GM12878 (cell line): ENCODE results near the gene DLG2. TPM values are rescaled to one million over a fixed set of nuclear protein-coding genes. Genes with fewer than 3 reads are reported as not detected.

ENCODE experiments used
- ATAC-seq: fragments of 200-7000 bp; cut with Tn5 transposase; 3 replicates; pipeline ENCODE4 v1.9.1; 2020; ENCODE audit warnings: mild to moderate bottlenecking, moderate library complexity
- BruUV-seq: library from RNA; stranded (reverse); fragments of 400-500 nt; replicated peaks from 2 replicates; lab custom pipeline; 2021; lab: Mats Ljungman, UMichigan
- CTCF ChIA-PET: fragments of 300-600 bp; sonication (Branson Sonifier 250); formaldehyde crosslinking; extraction: SDS; loops from one replicate; lab custom pipeline; 2021; ENCODE audit warnings: inconsistent platforms; lab: Yijun Ruan, JAX
- POLR2A ChIA-PET: fragments of 350-600 bp; formaldehyde crosslinking; extraction: SDS; loops from one replicate; lab custom pipeline; 2021; ENCODE audit warnings: inconsistent platforms; lab: Charles Lee
- RAD21 ChIA-PET: fragments of 300-600 bp; sonication (Branson Sonifier 250); formaldehyde crosslinking; loops from one replicate; lab custom pipeline; 2023; ENCODE audit warnings: antibody characterized with exemption; ENCODE audit not compliant: unreplicated experiment; lab: Charles Lee
- SMC1A ChIA-PET: fragments of 300-600 bp; sonication (Branson Sonifier 250); formaldehyde crosslinking; loops from one replicate; lab custom pipeline; 2023; ENCODE audit not compliant: unreplicated experiment, uncharacterized antibody; lab: Charles Lee
- DNase-seq: peaks from one replicate; pipeline ENCODE4 v3.0.0-alpha.2; 2011; ENCODE audit warnings: low read depth, low spot score
- FAIRE-seq: peaks from 3 replicates; lab custom pipeline; 2011; peaks lifted over from hg19 to GRCh38; lab: Jason Lieb, UNC
- H2AFZ ChIP-seq: 2 replicates; pipeline ENCODE4 v1.6.0; 2011; ENCODE audit warnings: low read depth, low read length, control low read depth; ENCODE audit not compliant: control insufficient read depth
- H3K27ac ChIP-seq: 2 replicates; pipeline ENCODE4 v1.5.1; 2011; ENCODE audit warnings: control low read depth; ENCODE audit not compliant: control insufficient read depth, insufficient read depth
- H3K27me3 ChIP-seq, 2 experiments: replicated peaks in 1 of 2; 2 replicates each; pipeline versions ENCODE4 v1.6.0 to v1.6.1; 2011; ENCODE audit warnings: low read length in 1 of 2; ENCODE audit not compliant: control insufficient read depth in 2 of 2, insufficient read depth in 2 of 2
- H3K36me3 ChIP-seq, 2 experiments: 2 replicates each; pipeline ENCODE4 v1.5.1; 2011; ENCODE audit warnings: low read length in 1 of 2; ENCODE audit not compliant: control insufficient read depth in 2 of 2, insufficient read depth in 2 of 2
- H3K4me1 ChIP-seq: 2 replicates; pipeline ENCODE4 v1.6.1; 2011; ENCODE audit warnings: mild to moderate bottlenecking, low read length, moderate library complexity, mixed read lengths; ENCODE audit not compliant: control insufficient read depth, insufficient read depth
- H3K4me2 ChIP-seq: 2 replicates; pipeline ENCODE4 v1.6.0; 2011; ENCODE audit warnings: control low read depth; ENCODE audit not compliant: control insufficient read depth, insufficient read depth
- H3K4me3 ChIP-seq: fragments of 200-600 bp; sonication (generic); 2 replicates; pipeline ENCODE4 v1.5.1; 2016
- H3K79me2 ChIP-seq: 2 replicates; pipeline ENCODE4 v1.6.0; 2011; ENCODE audit warnings: low read length; ENCODE audit not compliant: control insufficient read depth, insufficient read depth
- H3K9ac ChIP-seq: 2 replicates; pipeline ENCODE4 v1.8.0; 2011; ENCODE audit warnings: low read length, control low read depth, mixed read lengths; ENCODE audit not compliant: control insufficient read depth, insufficient read depth
- H3K9me3 ChIP-seq: replicated peaks from 3 replicates; pipeline ENCODE4 v1.5.1; 2011; ENCODE audit warnings: mild to moderate bottlenecking, low read length; ENCODE audit not compliant: control insufficient read depth, insufficient read depth
- H4K20me1 ChIP-seq: 2 replicates; pipeline ENCODE4 v1.6.0; 2011; ENCODE audit not compliant: control insufficient read depth, insufficient read depth
- BCL3 ChIP-seq: IDR thresholded peaks from 2 replicates; pipeline ENCODE4 v1.6.1; 2011; ENCODE audit warnings: borderline replicate concordance, low read depth, mild to moderate bottlenecking, moderate library complexity, low read length; ENCODE audit not compliant: insufficient read depth, poor library complexity, severe bottlenecking
- DPF2 ChIP-seq: fragments of 450-650 bp; IDR thresholded peaks from 2 replicates; pipeline ENCODE4 v1.6.1; 2017; ENCODE audit warnings: mild to moderate bottlenecking
- FOXM1 ChIP-seq: IDR thresholded peaks from 2 replicates; pipeline ENCODE4 v1.6.1; 2012; ENCODE audit warnings: low read depth, mild to moderate bottlenecking, inconsistent platforms, low read length, moderate library complexity
- JUNB ChIP-seq: IDR thresholded peaks from 2 replicates; pipeline ENCODE4 v1.6.1; 2016; ENCODE audit warnings: antibody characterized with exemption, mild to moderate bottlenecking
- MTA2 ChIP-seq: fragments of 450-650 bp; IDR thresholded peaks from 2 replicates; pipeline ENCODE4 v1.6.1; 2016; ENCODE audit warnings: low read depth, mild to moderate bottlenecking, moderate library complexity
- MXI1 ChIP-seq: fragments of 150-350 bp; IDR thresholded peaks from 2 replicates; pipeline ENCODE4 v1.6.1; 2011; ENCODE audit warnings: low read depth, mild to moderate bottlenecking, inconsistent platforms, low read length, improper control_type of control experiment
- RAD21 ChIP-seq: IDR thresholded peaks from 2 replicates; pipeline ENCODE4 v1.6.1; 2011; ENCODE audit warnings: mild to moderate bottlenecking, low read depth, low read length, moderate library complexity; ENCODE audit not compliant: insufficient read depth
- RFX5 ChIP-seq: IDR thresholded peaks from 2 replicates; pipeline ENCODE4 v1.6.1; 2011; ENCODE audit warnings: low read depth, low read length, improper control_type of control experiment
- YY1 ChIP-seq: IDR thresholded peaks from 2 replicates; pipeline ENCODE4 v1.6.1; 2011; ENCODE audit warnings: low read depth, mild to moderate bottlenecking, low read length
- WGBS: methylation state at CpG from one replicate; pipeline ENCODE4 v1.1.6; 2016; ENCODE audit warnings: low lambda C conversion rate; ENCODE audit not compliant: insufficient replicate concordance, insufficient coverage; ENCODE audit errors: missing lambda C conversion rate; 5-methylcytosine and 5-hydroxymethylcytosine counted together
- in situ Hi-C: fragments of 300-500 bp; cut with MboI; formaldehyde crosslinking; loops from 9 replicates; pipeline ENCODE4 v1.14.3; 2018; ENCODE audit warnings: mixed read lengths
- intact Hi-C: fragments of 100-400 bp; cut with micrococcal nuclease; formaldehyde crosslinking; loops from one replicate; pipeline ENCODE4 v1.14.2; 2022; ENCODE audit not compliant: unreplicated experiment
- polyA plus RNA-seq, 11 experiments: library from polyadenylated mRNA; depleted of rRNA in 4 of 11; unstranded in 6 of 11; stranded (reverse) in 5 of 11; fragments of >200 nt; fragmentation: Nextera tagmentation in 4 of 11; fragmentation: Illumina TruSeq in 1 of 11; extraction: Ambion mirVana in 4 of 11; extraction: Trizol in 1 of 11; gene quantifications; 1 replicate in 1 of 11; 2 replicates in 10 of 11; pipeline versions ENCODE4 v1.2.1 to v1.2.3, GENCODE V29; 2011 to 2016; ENCODE audit warnings: inconsistent platforms in 2 of 11, missing spikeins in 2 of 11, low read depth in 1 of 11
- total RNA-seq, 4 experiments: library from RNA; depleted of rRNA in 3 of 4; stranded (reverse); fragments of >200 nt in 3 of 4; fragmentation: Illumina TruSeq in 1 of 4; extraction: Trizol in 1 of 4; gene quantifications; 2 replicates each; pipeline versions ENCODE4 v1.2.1 to v1.2.3, GENCODE V29; 2013 to 2021

The DLG2 gene
- total and polyA plus RNA-seq, 10 of the 15 experiments (the other 5 are each of a cell fraction or from before 2014, with no cell fraction given) = 0.09 to 0.98 (median 0.35) TPM

GRCh38 chr11:84140386-84141169 is 1486.6 kb downstream of the DLG2 start:
- Histone ChIP-seq H3K4me3 (no peak overlapping the region), H3K4me2 (no peak overlapping the region), H3K4me1 (no peaks in the 10 kb centered on the region), H3K27ac (no peak overlapping the region), H3K9ac (no peak overlapping the region), H3K36me3 (no peaks in the 10 kb centered on the region), H4K20me1 (no peaks in the 10 kb centered on the region), H3K79me2 (no peaks in the 10 kb centered on the region), H3K9me3 (no peaks in the 10 kb centered on the region), H2AFZ (no peak overlapping the region), H3K27me3 (no peaks in the 10 kb centered on the region)
- ChIA-PET POLR2A (no interaction called here), SMC1A (interaction anchor here (1.0 kb wide), 1 partner anchor 21 kb away, joined by 3 read pairs; no protein-coding TSS in a partner anchor), RAD21 (no interaction called here), CTCF (no interaction called here)
- no peak for TF ChIP-seq DPF2
- TF ChIP-seq YY1 = no peak
- no peak for TF ChIP-seq RFX5
- no peak for TF ChIP-seq MXI1
- DNase-seq (no peak), FAIRE-seq (no peak), ATAC-seq (no peak)
- in situ Hi-C loops = no loop called here
- BruUV-seq = no TSS peak
- WGBS = 14% methylated on average over 4 of the region's 4 CpGs
- intact Hi-C loops = no loop called here

- Histone ChIP-seq H4K20me1 (no peaks in the 10 kb centered on the region), H3K9ac (no peak overlapping the region), H3K4me3 (no peak overlapping the region), H2AFZ (no peak overlapping the region), H3K4me2 (no peak overlapping the region), H3K9me3 (no peaks in the 10 kb centered on the region), H3K27me3 (no peaks in the 10 kb centered on the region), H3K4me1 (no peaks in the 10 kb centered on the region), H3K27ac (no peak overlapping the region), H3K36me3 (no peaks in the 10 kb centered on the region), H3K79me2 (no peaks in the 10 kb centered on the region)
- in situ Hi-C loops (no loop called here), intact Hi-C loops (no loop called here)
- ChIA-PET CTCF (no interaction called here), RAD21 (no interaction called here), SMC1A (interaction anchor here (0.8 kb wide), 1 partner anchor 60 kb away, joined by 3 read pairs; no protein-coding TSS in a partner anchor), POLR2A (no interaction called here)
- DNase-seq (no peak), ATAC-seq (no peak), FAIRE-seq (no peak)
- BruUV-seq = no TSS peak
- no peak for TF ChIP-seq JUNB
- TF ChIP-seq FOXM1 = no peak
- TF ChIP-seq BCL3 = no peak
- no peak for TF ChIP-seq RAD21
- TF ChIP-seq MTA2 = no peak
These were observed 1489.2 kb downstream of the DLG2 start for GRCh38 chr11:84137960-84138359.
